Raji (cell line): ENCODE measurements around the gene SLC38A10.

ENCODE experiments used
- POLR2A ChIP-seq: IDR thresholded peaks from 2 replicates; pipeline ENCODE4 v1.6.1; 2011; ENCODE audit warnings: low read depth, low read length, control low read depth; ENCODE audit not compliant: insufficient read depth

Gene SLC38A10

GRCh38 chr17:81218991-81219390 is 76.1 kb downstream of the SLC38A10 start:
- TF ChIP-seq POLR2A: no peak

GRCh38 chr17:81218459-81218858 is 76.6 kb downstream of the SLC38A10 start:
- TF ChIP-seq POLR2A: no peak

GRCh38 chr17:81217491-81217890 is 77.6 kb downstream of the SLC38A10 start:
- TF ChIP-seq POLR2A: no peak

GRCh38 chr17:81213978-81214377 is 81.1 kb downstream of the SLC38A10 start:
- TF ChIP-seq POLR2A: no peak

GRCh38 chr17:81212365-81212764 is 82.7 kb downstream of the SLC38A10 start:
- TF ChIP-seq POLR2A: no peak

GRCh38 chr17:81210868-81211267 is 84.2 kb downstream of the SLC38A10 start:
- no peak for TF ChIP-seq POLR2A

GRCh38 chr17:81210466-81210865 is 84.6 kb downstream of the SLC38A10 start:
- no peak for TF ChIP-seq POLR2A

GRCh38 chr17:81209141-81209540 is 86.0 kb downstream of the SLC38A10 start:
- TF ChIP-seq POLR2A: no peak

- no peak for TF ChIP-seq POLR2A
Observed at GRCh38 chr17:81208651-81209050, 86.5 kb downstream of the SLC38A10 start.

- no peak for TF ChIP-seq POLR2A
Observed at GRCh38 chr17:81207610-81208581, 87.2 kb downstream of the SLC38A10 start.

GRCh38 chr17:81206657-81207056 is 88.5 kb downstream of the SLC38A10 start:
- TF ChIP-seq POLR2A: no peak

- no peak for TF ChIP-seq POLR2A
Observed at GRCh38 chr17:81206166-81206565, 88.9 kb downstream of the SLC38A10 start.

GRCh38 chr17:81204578-81204977 is 90.5 kb downstream of the SLC38A10 start:
- no peak for TF ChIP-seq POLR2A

GRCh38 chr17:81203136-81203535 is 92.0 kb downstream of the SLC38A10 start:
- TF ChIP-seq POLR2A: no peak

GRCh38 chr17:81202318-81202717 is 92.8 kb downstream of the SLC38A10 start:
- TF ChIP-seq POLR2A: no peak

GRCh38 chr17:81200695-81201580 is 94.2 kb downstream of the SLC38A10 start:
- no peak for TF ChIP-seq POLR2A

GRCh38 chr17:81200201-81200600 is 94.9 kb downstream of the SLC38A10 start:
- no peak for TF ChIP-seq POLR2A

- no peak for TF ChIP-seq POLR2A
Observed at GRCh38 chr17:81199482-81199830, 95.7 kb downstream of the SLC38A10 start.
